Measurements from ENCODE around the gene INPP4A.

INPP4A gene

GRCh38 chr2:98519156-98519555 lies 74.5 kb downstream of the INPP4A start:
- DNase-seq, result no peak

GRCh38 chr2:98519851-98520250 lies 75.2 kb downstream of the INPP4A start:
- no peak for DNase-seq

DNA sequence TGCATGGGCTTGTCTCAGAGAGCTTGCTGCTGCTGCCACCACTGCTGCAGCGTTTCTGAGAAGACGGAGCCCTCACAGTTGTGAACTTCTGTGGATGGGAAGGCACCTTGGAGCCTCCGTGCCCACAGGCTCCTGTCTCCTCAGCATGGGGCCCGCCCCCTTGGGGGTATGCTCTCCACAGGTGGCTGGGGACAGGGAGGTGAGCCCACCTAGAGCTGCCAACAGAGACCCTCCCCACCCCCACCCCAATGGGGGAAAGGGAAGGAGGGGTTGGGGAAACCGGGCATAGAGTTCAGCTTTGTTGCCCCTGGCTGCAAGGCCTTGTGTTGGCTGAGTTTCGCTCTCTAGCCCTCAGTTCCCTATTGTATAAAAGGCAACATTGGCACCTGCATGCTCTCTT lies 76.1 kb downstream of the INPP4A start:
- DNase-seq, result no peak

DNA sequence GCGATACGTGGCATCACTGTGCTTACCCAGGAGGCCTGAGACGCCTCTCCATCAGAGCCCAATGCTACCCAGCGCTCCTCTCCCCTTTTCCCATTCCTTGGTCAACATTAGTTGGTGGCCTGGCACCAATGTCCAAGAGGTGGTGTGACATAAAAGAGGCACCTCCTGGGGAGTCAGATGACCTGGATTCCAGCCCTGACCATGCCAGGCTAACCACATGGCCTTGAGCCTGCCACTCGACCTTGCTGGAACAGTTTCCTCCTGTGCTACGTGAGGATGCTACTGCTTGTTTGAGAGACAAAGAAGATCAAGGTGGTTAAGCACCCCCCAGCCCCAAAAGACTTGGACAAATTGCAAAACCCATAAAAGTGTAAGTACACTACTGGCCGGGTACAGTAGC lies 76.6 kb downstream of the INPP4A start:
- no peak for DNase-seq

DNA sequence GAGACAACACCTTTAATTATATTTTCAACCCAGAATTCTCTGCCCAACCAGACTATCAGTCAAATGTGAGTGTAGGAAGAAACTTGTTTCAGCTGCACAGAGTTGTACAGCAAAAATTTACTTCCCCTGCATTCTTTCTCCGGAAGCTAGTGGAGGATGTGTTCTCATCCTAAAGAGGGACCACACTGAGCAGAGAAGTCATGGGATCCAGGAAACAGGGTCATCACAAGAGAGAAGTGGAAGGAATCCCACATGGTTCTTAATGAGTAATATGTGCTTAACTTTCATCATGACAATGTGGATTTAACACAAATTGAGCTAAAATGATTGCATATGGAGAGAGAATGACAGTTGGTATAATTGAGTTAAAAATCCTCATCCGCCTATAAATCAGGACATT lies 78.2 kb downstream of the INPP4A start:
- no peak for DNase-seq

DNA sequence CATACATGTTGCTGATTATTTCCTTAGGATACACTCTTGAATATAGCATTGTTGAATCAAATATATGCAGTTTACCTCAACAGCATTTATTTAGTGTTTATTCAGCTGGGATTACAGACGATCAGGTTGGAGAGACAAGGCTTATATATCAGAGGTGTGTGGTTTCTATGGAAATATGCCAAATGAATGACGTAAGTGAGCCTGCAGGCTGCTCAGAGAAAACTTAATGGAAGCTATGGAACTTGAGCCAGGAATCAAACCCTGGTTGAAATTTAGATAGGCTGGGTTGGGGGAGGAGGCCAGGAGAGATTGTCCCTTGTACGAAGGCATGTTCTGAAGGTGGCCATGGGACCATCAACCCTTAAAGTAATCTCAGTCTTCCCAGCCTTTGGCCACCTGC lies 79.5 kb downstream of the INPP4A start:
- no peak for DNase-seq

- no peak for DNase-seq
Measured at GRCh38 chr2:98528349-98528748, 83.7 kb downstream of the INPP4A start.

DNA sequence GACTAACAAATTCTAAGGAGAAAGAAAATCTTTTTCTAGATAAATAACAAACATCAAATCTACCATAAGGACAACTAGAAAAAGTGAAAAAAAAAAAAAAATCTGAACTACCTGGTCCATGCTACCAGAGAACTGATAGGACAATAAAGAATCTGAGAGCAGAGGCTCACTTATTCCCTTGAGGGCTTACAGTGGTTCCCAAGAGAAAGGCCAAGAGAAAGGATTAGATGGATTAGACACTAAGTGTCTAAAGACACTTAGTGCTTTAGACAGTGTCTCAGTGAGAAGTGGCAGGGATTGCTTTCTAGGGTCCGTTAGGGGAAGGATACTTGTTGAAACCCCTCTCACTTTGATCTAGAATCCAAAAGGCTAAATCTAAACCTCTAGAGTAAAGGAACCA lies 85.5 kb downstream of the INPP4A start:
- DNase-seq, result no peak

GRCh38 chr2:98532756-98533155 lies 88.1 kb downstream of the INPP4A start:
- no peak for DNase-seq

DNA sequence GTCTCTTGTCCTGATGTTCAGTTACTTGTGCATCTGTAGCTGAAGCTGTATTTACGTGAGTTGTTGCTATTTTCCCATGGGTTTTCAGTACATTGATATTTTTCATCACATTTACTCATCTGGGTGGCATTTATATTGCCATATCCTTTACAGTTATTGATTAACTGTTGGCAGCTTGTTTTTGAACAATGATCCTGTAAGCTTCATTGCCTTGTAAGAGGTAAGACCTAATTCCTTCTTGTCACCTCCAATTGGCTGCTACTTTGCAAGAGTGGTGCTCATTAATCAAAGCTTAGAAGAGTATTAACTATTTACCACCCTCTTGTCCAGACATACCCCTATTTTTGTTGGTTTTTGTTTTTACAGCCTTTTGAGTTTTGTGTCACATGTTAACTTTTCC lies 88.9 kb downstream of the INPP4A start:
- no peak for DNase-seq

DNA sequence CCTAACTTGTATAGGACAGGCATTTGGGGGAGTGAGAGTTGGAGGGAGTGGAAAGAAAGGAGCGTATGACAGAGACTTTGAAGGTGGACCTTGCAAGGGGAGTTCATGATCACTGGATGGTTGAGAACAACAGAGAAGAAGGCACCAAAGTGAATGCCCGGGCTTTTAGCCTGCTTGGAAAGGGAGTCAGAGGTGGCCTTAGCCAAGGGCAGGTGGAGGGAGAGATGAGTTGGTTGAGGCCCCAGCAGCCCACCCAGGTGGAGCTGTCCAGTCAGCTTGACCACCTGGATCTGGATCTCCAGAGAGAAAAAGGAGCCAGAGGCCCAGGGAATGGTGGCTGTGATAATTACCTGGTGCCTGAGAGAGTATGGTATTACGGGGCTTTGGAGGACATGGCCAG lies 90.1 kb downstream of the INPP4A start:
- no peak for DNase-seq

GRCh38 chr2:98535971-98536677 lies 91.5 kb downstream of the INPP4A start:
- no peak for DNase-seq

GRCh38 chr2:98537390-98538126 lies 92.9 kb downstream of the INPP4A start:
- DNase-seq, result no peak

DNA sequence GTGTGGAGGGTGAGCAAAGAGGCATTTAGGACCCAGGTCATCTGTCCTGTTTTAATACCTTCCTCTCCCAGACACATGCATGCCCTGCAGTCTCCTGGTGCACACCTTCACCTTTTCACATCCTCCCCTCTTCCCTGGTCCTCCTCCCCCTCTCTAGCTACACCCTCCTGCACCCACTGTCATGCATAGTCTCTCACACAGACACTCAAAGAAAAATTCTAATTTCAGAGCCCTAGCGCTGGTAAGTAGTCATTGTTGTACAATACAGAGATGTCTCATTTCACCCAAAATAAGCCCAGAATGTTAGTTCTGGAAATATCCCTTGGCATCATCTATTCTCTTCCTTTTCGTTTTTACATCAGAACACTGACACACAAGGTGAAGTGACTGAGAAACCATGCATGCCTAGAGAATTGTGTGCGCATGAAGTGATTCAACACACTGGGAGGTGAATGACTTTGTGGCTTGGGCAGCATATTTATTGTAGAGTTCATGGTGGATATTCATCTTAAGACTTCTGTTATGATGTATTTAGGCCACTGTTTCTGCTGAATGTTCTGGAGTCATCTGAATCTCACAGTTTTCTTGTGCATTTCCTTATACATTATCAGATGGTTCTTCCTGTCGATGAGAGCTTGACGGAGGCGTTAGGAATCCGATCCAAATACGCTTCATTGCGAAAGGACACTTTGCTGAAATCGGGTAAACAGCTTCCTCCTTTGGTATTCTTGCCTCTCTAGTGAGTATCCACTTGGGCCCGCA lies 93.8 kb downstream of the INPP4A start:
- no peak for DNase-seq

GRCh38 chr2:98539056-98539735 lies 94.5 kb downstream of the INPP4A start:
- no peak for DNase-seq

DNA sequence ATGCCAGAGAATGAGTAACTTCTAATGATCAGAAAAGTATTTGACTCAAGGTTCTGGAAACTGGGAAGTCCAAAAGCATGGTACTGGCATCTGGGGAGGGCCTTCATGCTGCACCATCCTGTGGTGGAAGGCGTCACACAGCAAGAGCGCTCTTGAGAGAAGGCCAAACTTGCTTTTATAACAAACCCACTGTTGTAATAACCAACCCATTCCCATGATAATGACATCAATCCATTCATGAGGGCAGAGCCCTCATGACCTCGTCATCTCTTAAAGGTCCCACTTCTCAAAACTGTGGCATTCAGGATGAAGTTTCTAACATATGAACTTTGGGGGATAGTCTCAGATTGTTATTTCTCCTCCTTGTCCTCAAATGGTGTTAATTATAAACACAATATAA lies 95.9 kb downstream of the INPP4A start:
- no peak for DNase-seq

DNA sequence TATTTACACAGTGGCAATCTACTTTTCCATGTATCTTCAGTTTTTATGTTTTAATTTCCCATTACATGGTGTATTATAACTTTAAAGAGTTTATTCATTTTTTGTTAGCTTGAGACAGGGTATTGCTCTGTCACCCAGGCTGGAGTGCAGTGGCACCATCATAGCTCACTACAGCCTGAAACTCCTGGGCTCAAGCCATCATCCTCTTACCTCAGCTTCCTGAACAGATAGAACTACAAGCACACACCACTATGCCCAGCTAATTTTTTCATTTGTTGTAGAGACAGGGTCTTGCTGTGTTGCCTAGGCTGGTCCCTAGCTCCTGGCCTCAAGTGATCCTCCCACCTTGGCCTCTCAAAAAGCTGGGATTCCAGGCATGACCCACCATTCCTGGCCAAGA lies 96.8 kb downstream of the INPP4A start:
- no peak for DNase-seq

DNA sequence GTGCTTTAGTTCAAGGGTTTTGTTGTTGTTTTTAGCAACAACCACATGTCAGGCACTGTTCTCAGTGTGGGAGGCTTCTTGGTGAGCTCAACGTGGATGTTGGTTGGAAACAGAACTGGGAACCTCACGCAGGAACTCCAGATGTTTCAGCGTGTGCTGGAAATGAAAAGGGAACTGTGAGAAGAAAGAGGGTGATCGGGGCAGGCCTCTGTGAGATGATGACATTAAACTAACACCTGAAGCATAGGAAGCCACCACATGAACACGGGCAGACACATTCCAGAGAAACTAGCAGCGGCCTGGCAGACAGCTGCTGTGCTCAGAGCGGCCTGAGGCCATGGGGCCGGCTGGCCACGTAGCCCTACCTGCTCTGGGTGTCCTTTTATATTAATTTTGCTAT lies 97.2 kb downstream of the INPP4A start:
- DNase-seq, result no peak

DNA sequence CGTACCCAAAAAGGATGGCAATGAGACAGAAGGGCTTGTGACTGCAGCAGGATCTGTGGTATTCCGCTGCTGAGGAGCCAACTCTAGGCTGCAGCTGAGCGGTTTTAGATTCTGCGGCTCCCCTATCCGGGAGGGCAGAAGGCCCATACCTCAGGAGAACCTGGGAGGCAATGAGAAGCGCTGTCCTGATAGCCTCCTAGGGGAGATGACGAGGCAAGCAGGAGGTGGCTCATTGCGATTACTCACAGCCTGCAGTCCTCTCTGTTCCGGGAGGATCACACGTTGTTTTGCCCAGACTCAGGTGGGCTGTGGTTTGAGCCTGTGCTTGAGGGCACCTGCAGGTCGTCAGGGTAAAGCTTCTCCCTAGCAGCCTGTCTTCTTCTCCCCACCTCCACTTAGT lies 98.6 kb downstream of the INPP4A start:
- DNase-seq, result no peak

DNA sequence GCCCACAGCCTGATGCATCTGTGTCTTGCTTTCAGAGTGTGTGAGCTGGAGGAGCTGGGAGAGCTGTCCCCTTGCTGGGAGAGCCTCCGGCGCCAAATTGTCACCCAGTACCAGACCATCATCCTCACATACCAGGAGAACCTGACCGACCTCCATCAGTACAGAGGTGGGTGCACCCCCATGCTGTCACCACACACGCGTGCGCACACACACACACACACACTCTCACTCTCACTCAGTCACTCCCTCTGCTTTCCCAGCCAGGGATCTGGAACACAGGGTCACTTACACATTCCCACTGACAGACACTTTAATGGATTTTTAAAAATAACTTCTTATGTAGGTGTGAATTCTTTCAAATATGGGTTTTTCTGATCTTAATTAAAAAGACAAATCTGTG lies 99.2 kb downstream of the INPP4A start:
- no peak for DNase-seq

DNA sequence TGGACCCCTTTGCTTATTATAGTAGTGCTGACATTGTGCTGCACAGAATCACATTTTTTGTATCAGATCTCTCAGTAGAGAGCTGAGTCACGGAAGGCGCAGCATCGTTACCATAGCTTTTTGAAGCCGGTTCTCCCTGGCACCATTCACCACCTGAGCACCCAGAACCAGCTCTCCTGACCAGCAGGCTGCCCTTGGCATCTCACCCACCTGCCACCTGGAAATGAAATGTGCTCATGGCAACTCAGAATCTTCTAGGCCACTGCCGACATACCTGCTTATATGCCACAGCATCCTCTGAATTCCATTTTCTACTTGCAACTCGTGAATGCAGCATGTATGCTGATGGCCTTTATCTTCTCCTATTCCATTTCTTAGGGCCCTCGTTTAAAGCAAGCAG lies 100.9 kb downstream of the INPP4A start:
- no peak for DNase-seq

DNA sequence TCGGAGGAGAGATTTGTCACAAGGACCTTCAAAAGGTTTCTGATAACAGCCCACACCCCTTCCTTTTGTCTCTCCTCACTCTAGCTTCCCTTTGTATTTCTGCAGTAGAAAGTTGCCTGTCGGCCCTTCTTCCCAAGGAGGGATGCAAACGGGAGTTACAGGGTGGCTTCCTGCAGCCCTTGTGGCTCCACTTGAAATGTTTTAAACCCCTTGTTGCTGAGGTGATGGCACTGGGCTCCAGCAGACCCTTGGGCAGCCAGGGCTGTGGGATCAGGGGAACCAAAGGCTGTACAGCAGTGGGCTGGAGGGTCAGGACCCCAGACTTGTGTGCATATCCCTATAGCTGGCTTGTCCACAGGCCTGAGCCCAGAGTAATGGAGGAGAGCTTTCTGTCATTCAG lies 101.5 kb downstream of the INPP4A start:
- no peak for DNase-seq

- DNase-seq, result no peak
Measured at GRCh38 chr2:98547092-98547790, 102.6 kb downstream of the INPP4A start.

Measured in hematopoietic multipotent progenitor cell treated with erythropoietin and hydrocortisone succinate and interleukin-3 and kit ligand, for 8 days (in vitro differentiated cells).